ENCODE results near the gene PTPRT.

The PTPRT gene

GRCh38 chr20:43028470-43028869 lies 161.2 kb downstream of the PTPRT start:
- no peak for TF ChIP-seq EP300 (IDR thresholded peaks at IDR 0.05; ENCODE audit: borderline replicate concordance)
- no peak for TF ChIP-seq CEBPB (IDR thresholded peaks at IDR 0.05)
- TF ChIP-seq RAD21 (IDR thresholded peaks at IDR 0.05; ENCODE audit: low read depth), result no peak
- no peak for TF ChIP-seq EGR1 (IDR thresholded peaks at IDR 0.05)
- TF ChIP-seq FOXM1 (IDR thresholded peaks at IDR 0.05; ENCODE audit: borderline replicate concordance, low read depth), result no peak
- TF ChIP-seq REST (IDR thresholded peaks at IDR 0.05; ENCODE audit: low read depth), result no peak
- TF ChIP-seq YY1 (IDR thresholded peaks at IDR 0.05; ENCODE audit: low read depth), result no peak
- TF ChIP-seq TAF1 (IDR thresholded peaks at IDR 0.05; ENCODE audit: low read depth), result no peak
- TF ChIP-seq USF1 (IDR thresholded peaks at IDR 0.05), result no peak
- no peak for TF ChIP-seq NFIC (IDR thresholded peaks at IDR 0.05)
- no peak for TF ChIP-seq MAX (IDR thresholded peaks at IDR 0.05)
- TF ChIP-seq TEAD4 (IDR thresholded peaks at IDR 0.05), result no peak
- TF ChIP-seq ZBTB7A (IDR thresholded peaks at IDR 0.05; ENCODE audit: low read depth), result no peak

- TF ChIP-seq TAF1 (IDR thresholded peaks at IDR 0.05; ENCODE audit: low read depth), result no peak
- TF ChIP-seq TEAD4 (IDR thresholded peaks at IDR 0.05), result no peak
- TF ChIP-seq YY1 (IDR thresholded peaks at IDR 0.05; ENCODE audit: low read depth), result no peak
- TF ChIP-seq REST (IDR thresholded peaks at IDR 0.05; ENCODE audit: low read depth), result no peak
- TF ChIP-seq EGR1 (IDR thresholded peaks at IDR 0.05), result no peak
- TF ChIP-seq CEBPB (IDR thresholded peaks at IDR 0.05), result no peak
- no peak for TF ChIP-seq USF1 (IDR thresholded peaks at IDR 0.05)
- TF ChIP-seq RAD21 (IDR thresholded peaks at IDR 0.05; ENCODE audit: low read depth), result no peak
- TF ChIP-seq NFIC (IDR thresholded peaks at IDR 0.05), result no peak
- no peak for TF ChIP-seq ZBTB7A (IDR thresholded peaks at IDR 0.05; ENCODE audit: low read depth)
- no peak for TF ChIP-seq FOXM1 (IDR thresholded peaks at IDR 0.05; ENCODE audit: borderline replicate concordance, low read depth)
- TF ChIP-seq TCF12 (IDR thresholded peaks at IDR 0.05; ENCODE audit: low read depth), result no peak
Observed at GRCh38 chr20:43023836-43024235, 165.9 kb downstream of the PTPRT start.

- no peak for TF ChIP-seq EP300 (IDR thresholded peaks at IDR 0.05; ENCODE audit: borderline replicate concordance)
- no peak for TF ChIP-seq FOXM1 (IDR thresholded peaks at IDR 0.05; ENCODE audit: borderline replicate concordance, low read depth)
- no peak for TF ChIP-seq TCF12 (IDR thresholded peaks at IDR 0.05; ENCODE audit: low read depth)
- no peak for TF ChIP-seq NFIC (IDR thresholded peaks at IDR 0.05)
- no peak for TF ChIP-seq USF1 (IDR thresholded peaks at IDR 0.05)
- no peak for TF ChIP-seq REST (IDR thresholded peaks at IDR 0.05; ENCODE audit: low read depth)
- TF ChIP-seq MAX (IDR thresholded peaks at IDR 0.05), result no peak
- no peak for TF ChIP-seq YY1 (IDR thresholded peaks at IDR 0.05; ENCODE audit: low read depth)
- no peak for TF ChIP-seq ZBTB7A (IDR thresholded peaks at IDR 0.05; ENCODE audit: low read depth)
Observed at GRCh38 chr20:43022568-43022967, 167.1 kb downstream of the PTPRT start.

- TF ChIP-seq ZBTB7A (IDR thresholded peaks at IDR 0.05; ENCODE audit: low read depth), result no peak
- TF ChIP-seq MAX (IDR thresholded peaks at IDR 0.05), result no peak
- no peak for TF ChIP-seq FOXM1 (IDR thresholded peaks at IDR 0.05; ENCODE audit: borderline replicate concordance, low read depth)
- no peak for TF ChIP-seq NFIC (IDR thresholded peaks at IDR 0.05)
- TF ChIP-seq EGR1 (IDR thresholded peaks at IDR 0.05), result no peak
- no peak for TF ChIP-seq TCF12 (IDR thresholded peaks at IDR 0.05; ENCODE audit: low read depth)
- no peak for TF ChIP-seq YY1 (IDR thresholded peaks at IDR 0.05; ENCODE audit: low read depth)
Observed at GRCh38 chr20:43022081-43022480, 167.6 kb downstream of the PTPRT start.

All from Ishikawa (cell line).